IPS-11a (cell line): ENCODE data around the gene KREMEN2.
"Not testable (repeated sequence)": the region's sequence is repeated elsewhere in the genome, so short reads cannot be mapped to it uniquely, and the experiment has no call there.

Source experiments
- H3K4me3 ChIP-seq: one replicate; pipeline ENCODE4 v1.5.1; 2013; ENCODE audit warnings: low read depth, low read length, control low read depth

The KREMEN2 gene, protein sequence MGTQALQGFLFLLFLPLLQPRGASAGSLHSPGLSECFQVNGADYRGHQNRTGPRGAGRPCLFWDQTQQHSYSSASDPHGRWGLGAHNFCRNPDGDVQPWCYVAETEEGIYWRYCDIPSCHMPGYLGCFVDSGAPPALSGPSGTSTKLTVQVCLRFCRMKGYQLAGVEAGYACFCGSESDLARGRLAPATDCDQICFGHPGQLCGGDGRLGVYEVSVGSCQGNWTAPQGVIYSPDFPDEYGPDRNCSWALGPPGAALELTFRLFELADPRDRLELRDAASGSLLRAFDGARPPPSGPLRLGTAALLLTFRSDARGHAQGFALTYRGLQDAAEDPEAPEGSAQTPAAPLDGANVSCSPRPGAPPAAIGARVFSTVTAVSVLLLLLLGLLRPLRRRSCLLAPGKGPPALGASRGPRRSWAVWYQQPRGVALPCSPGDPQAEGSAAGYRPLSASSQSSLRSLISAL

GRCh38 chr16:2963723-2964474 lies at the start of gene KREMEN2:
KREMEN2 (plus strand) TSS chr16:2964275; CDS start chr16:2964521, 246 bp downstream.
- peak within 1 kb of the TSS; percentile 67 for H3K4me3 ChIP-seq

DNA sequence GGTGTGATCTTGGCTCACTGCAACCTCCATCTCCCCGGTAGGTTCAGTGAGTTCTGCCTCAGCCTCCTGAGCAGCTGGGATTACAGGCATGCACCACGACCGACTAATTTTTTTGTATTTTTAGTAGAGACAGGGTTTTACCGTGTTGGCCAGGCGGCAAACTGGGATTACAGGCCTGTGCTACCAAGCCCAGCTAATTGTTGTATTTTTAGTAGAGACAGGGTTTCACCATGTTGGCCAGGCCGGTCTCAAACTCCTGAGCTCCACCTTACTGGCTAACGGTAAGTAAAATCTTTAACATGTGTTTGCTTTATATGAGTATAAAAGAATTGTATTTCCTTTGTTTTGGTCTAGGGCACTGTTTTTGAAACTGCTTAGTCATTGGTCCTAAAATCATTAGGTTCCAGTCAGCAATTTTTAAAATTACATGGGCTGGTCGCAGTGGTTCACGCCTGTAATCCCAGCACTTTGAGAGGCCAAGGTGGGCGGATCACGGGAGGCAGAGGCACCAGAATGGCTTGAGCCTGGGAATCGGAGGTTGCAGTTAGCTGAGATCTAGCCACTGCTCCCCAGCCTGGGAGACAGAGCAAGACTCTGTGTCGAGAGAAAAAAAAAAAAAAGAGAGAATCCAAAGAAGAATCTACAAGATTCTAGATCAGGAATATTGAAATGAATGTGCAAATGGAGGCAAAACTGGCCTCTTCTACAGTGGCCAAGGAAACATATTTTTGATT lies 48.7 kb upstream of the KREMEN2 start:
- H3K4me3 ChIP-seq = no peak overlapping the region

DNA sequence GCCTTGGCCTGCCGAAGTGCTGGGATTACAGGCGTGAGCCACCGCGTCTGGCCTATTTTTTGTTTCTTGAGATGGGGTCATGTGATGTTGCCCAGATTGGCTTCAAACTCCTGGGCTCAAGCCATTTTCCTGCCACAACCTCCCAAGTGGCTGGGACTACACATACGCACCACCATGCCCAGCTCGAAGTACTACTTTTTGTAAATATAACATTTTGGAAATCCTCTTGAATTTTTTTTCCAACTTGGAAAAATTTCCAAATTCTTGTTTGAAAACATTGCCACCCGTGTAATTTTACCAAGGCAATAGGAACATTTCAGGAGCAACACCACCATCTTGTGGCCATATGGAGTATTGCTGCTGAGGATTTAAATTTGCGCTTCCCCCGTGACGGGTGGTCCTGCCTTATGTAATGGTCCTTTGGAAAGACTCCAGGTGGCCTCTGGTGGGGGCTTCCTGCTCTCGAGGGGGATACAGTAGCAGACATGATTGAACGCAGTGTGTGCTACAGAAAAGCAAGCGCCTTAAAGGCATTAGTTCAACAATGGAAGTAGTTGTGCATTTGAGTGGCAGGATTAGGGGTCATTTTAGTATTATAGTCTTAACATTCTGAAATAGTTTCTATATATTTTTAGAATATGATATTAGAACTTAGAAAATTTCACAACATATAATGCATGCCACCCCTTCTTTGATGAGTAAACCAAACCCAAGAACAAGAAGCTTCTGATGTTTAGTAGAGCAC lies 44.4 kb upstream of the KREMEN2 start:
- H3K4me3 ChIP-seq = no peak overlapping the region

- no peak overlapping the region for H3K4me3 ChIP-seq
Observed at GRCh38 chr16:2923481-2923880, 40.6 kb upstream of the KREMEN2 start.

- no peak overlapping the region for H3K4me3 ChIP-seq
Observed at GRCh38 chr16:2924901-2925755, 38.9 kb upstream of the KREMEN2 start.

DNA sequence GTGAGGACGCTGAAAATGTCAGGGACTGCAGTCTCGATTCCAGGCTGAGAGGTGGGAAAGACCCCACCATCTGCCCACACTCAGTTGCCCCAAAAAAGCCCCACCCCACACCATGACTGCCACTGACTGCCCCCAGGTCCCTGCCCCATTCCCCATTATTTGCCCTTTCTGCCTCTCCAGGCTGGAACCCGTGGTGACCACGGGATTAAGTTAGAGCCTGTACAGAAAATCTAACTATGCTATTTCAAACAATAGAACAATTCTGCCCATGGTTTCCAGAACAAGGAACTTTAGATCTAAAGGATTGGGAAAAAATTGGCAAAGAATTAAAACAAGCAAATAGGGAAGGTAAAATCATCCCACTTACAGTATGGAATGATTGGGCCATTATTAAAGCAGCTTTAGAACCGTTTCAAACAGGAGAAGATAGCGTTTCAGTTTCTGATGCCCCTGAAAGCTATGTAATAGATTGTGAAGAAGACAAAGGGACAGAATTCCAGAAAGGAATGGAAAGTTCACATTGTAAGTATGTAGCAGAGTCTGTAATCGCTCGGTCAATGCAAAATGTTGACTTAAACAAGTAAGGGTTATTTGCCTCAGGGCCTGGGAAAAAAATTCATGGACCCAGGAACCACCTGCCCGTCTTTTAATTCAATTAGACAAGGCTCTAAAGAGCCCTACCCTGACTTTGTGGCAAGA lies 38.0 kb upstream of the KREMEN2 start:
- H3K4me3 ChIP-seq = no peak overlapping the region

- H3K4me3 ChIP-seq = no peak overlapping the region
Observed at GRCh38 chr16:2926650-2926999, 37.5 kb upstream of the KREMEN2 start.

- no peak overlapping the region for H3K4me3 ChIP-seq
Observed at GRCh38 chr16:2927010-2927646, 36.9 kb upstream of the KREMEN2 start.

- not testable (repeated sequence) for H3K4me3 ChIP-seq
Observed at GRCh38 chr16:2928151-2928550, 35.9 kb upstream of the KREMEN2 start.

GRCh38 chr16:2928796-2929195 lies 35.3 kb upstream of the KREMEN2 start:
- no peak overlapping the region for H3K4me3 ChIP-seq

GRCh38 chr16:2929693-2930092 lies 34.4 kb upstream of the KREMEN2 start:
- no peak overlapping the region for H3K4me3 ChIP-seq

DNA sequence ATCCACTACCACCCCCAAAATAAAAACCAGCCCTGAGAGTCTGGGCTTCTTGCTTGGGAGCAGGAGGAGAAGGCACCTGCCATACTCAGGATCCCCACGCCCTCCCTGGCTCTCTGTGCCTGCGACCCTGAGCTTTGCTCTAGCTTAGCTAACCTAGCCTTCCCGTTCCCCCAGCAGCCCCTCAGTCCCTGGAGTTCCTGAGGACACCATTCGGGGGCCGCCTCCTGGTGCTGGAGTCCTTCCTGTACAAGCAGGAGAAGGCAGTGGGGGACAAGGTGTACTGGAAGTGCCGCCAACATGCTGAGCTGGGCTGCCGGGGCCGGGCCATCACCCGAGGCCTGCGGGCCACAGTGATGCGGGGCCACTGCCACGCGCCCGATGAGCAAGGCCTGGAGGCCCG lies 33.8 kb upstream of the KREMEN2 start:
- H3K4me3 ChIP-seq = no peak overlapping the region

DNA sequence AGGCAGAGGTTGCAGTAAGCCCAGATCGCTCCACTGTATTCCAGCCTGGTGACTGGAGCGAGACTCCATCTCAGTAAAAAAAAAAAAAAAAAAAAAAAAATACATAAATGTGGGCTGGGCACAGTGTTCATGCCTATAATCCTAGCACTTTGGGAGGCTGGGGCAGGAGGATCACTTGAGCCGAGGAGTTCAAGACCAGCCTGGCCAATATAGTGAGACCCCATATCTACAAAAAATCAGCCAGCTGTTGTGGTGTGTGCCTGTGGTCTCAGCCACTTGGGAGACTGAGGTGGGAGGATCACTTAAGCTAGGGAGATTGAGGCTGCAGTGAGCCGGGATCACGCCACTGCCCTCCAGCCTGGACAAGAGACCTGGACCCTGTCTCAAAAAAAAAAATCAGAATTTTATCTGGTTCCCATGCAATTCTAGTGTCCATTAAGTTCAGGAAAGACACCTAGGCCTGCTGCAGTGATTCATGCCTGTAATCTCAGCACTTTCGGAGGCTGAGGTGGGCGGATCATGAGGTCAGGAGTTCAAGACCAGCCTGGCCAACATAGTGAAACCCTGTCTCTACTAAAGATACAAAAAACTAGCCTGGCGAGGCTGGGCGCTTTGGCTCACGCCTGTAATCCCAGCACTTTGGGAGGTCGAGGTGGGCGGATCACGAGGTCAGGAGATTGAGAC lies 32.7 kb upstream of the KREMEN2 start:
- H3K4me3 ChIP-seq = not testable (repeated sequence)

DNA sequence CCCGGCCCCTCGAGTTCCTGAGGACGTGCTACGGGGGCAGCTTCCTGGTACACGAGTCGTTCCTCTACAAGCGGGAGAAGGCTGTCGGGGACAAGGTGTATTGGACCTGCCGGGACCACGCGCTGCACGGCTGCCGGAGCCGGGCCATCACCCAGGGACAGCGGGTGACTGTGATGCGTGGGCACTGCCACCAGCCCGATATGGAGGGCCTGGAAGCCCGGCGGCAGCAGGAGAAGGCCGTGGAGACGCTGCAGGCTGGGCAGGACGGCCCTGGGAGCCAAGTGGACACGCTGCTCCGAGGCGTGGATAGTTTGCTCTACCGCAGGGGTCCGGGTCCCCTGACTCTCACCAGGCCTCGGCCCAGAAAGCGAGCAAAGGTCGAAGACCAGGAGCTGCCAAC lies 30.9 kb upstream of the KREMEN2 start:
- H3K4me3 ChIP-seq = no peak overlapping the region

- H3K4me3 ChIP-seq = no peak overlapping the region
Observed at GRCh38 chr16:2933701-2934100, 30.4 kb upstream of the KREMEN2 start.

- H3K4me3 ChIP-seq = no peak overlapping the region
Observed at GRCh38 chr16:2934450-2934849, 29.6 kb upstream of the KREMEN2 start.

DNA sequence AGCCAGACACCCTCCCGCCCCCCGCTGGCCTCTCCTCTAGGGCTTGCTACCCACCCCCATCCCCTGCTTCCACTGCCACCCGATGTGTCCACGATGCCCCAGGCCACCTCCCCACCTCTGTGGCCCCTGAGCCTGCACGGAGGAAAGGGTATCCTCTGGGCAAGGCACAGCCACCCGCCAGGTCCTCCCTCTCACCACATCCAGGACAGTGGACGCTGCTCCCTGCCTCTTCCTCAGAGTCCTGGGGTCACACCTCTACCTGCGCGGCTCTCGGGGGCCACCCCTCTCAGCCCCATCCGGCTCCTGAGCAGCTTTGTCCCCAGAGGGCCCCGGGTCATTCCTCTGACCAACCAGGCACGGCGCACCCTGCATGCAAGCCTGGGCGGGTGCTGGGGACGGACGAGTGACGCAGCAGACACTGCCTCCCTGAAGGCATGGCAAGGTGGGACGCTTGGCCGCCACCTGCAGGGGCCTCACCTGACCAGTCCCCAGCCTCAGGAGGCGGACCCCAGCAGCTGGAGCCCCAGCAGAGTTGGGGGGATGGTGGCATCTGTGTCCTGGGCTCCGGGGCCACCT lies 27.6 kb upstream of the KREMEN2 start:
- no peak overlapping the region for H3K4me3 ChIP-seq

DNA sequence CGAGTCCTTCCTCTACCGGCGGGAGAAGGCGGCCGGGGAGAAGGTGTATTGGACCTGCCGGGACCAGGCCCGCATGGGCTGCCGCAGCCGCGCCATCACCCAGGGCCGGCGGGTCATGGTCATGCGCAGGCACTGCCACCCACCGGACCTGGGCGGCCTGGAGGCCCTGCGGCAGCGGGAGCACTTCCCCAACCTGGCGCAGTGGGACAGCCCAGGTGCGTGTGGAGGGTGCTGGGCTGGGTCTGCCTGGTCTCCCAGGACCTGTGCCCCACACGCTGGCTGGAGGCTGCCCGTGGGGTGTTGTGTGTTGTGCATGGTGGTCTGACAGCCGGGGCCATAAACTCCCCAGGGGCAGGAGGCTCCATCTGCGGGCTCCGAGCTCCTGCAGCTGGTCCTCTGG lies 26.9 kb upstream of the KREMEN2 start:
- H3K4me3 ChIP-seq = no peak overlapping the region
